SK-N-SH treated with all-trans-retinoic acid at 6 μM for 48 hours (cell line): ENCODE measurements around the gene PON3.

Experiments used
- ATAC-seq: fragments of 200-7000 bp; cut with Tn5 transposase; 3 replicates; pipeline ENCODE4 v1.9.1; 2020; ENCODE audit warnings: mild to moderate bottlenecking, moderate library complexity
- ARNTL ChIP-seq: fragments of 450-650 bp; formaldehyde crosslinking; IDR thresholded peaks from 2 replicates; pipeline ENCODE4 v1.5.0; 2020; ENCODE audit warnings: low read depth, mild to moderate bottlenecking, moderate library complexity, borderline replicate concordance
- BACH2 ChIP-seq: fragments of 250-450 bp; sonication (Bioruptor Pico); IDR thresholded peaks from 2 replicates; pipeline ENCODE4 v1.9.0; 2021; ENCODE audit warnings: mild to moderate bottlenecking, borderline replicate concordance
- CSDC2 ChIP-seq: fragments of 250-450 bp; sonication (Bioruptor Pico); IDR thresholded peaks from 2 replicates; pipeline ENCODE4 v1.5.0; 2020; ENCODE audit warnings: mild to moderate bottlenecking, moderate library complexity
- CSRNP3 ChIP-seq: fragments of 250-450 bp; sonication (Bioruptor Pico); IDR thresholded peaks from 2 replicates; pipeline ENCODE4 v1.5.1; 2021; ENCODE audit warnings: mild to moderate bottlenecking, moderate library complexity
- ESRRG ChIP-seq: fragments of 250-450 bp; sonication (Bioruptor Pico); IDR thresholded peaks from 2 replicates; pipeline ENCODE4 v1.6.1; 2021; ENCODE audit warnings: mild to moderate bottlenecking
- GLIS3 ChIP-seq: fragments of 250-450 bp; sonication (Bioruptor Pico); IDR thresholded peaks from 2 replicates; pipeline ENCODE4 v1.5.0; 2020; ENCODE audit warnings: mild to moderate bottlenecking, moderate library complexity
- ISL1 ChIP-seq: fragments of 250-450 bp; sonication (Bioruptor Pico); IDR thresholded peaks from 2 replicates; pipeline ENCODE4 v2.1.2; 2022; ENCODE audit warnings: mild to moderate bottlenecking, moderate library complexity
- OSR1 ChIP-seq: fragments of 250-450 bp; sonication (Bioruptor Pico); IDR thresholded peaks from 2 replicates; pipeline ENCODE4 v1.8.0; 2022; ENCODE audit warnings: moderate library complexity, mild to moderate bottlenecking, inconsistent platforms
- PATZ1 ChIP-seq: fragments of 250-450 bp; sonication (Bioruptor Pico); IDR thresholded peaks from 2 replicates; pipeline ENCODE4 v1.8.0; 2020; ENCODE audit warnings: mild to moderate bottlenecking, moderate library complexity, borderline replicate concordance
- POU6F1 ChIP-seq: fragments of 250-450 bp; sonication (Bioruptor Pico); IDR thresholded peaks from 2 replicates; pipeline ENCODE4 v1.8.0; 2021; ENCODE audit warnings: low read depth, mild to moderate bottlenecking, moderate library complexity, borderline replicate concordance
- PPARA ChIP-seq: fragments of 250-450 bp; sonication (Bioruptor Pico); IDR thresholded peaks from 2 replicates; pipeline ENCODE4 v1.5.0; 2020; ENCODE audit warnings: mild to moderate bottlenecking, borderline replicate concordance
- RARB ChIP-seq: fragments of 250-450 bp; sonication (Bioruptor Pico); IDR thresholded peaks from 2 replicates; pipeline ENCODE4 v1.8.0; 2021; ENCODE audit warnings: mild to moderate bottlenecking, moderate library complexity
- SNAI2 ChIP-seq: fragments of 250-450 bp; sonication (Bioruptor Pico); IDR thresholded peaks from 2 replicates; pipeline ENCODE4 v1.5.0; 2020; ENCODE audit warnings: mild to moderate bottlenecking, moderate library complexity
- TCF4 ChIP-seq: fragments of 250-450 bp; sonication (Bioruptor Pico); IDR thresholded peaks from 2 replicates; pipeline ENCODE4 v1.8.0; 2021; ENCODE audit warnings: mild to moderate bottlenecking, moderate library complexity, borderline replicate concordance
- TOX ChIP-seq: fragments of 250-450 bp; sonication (Bioruptor Pico); IDR thresholded peaks from 2 replicates; pipeline ENCODE4 v1.8.0; 2021; ENCODE audit warnings: mild to moderate bottlenecking, moderate library complexity, borderline replicate concordance
- ZC3H10 ChIP-seq: fragments of 250-450 bp; sonication (Bioruptor Pico); IDR thresholded peaks from 2 replicates; pipeline ENCODE4 v1.5.1; 2021; ENCODE audit warnings: mild to moderate bottlenecking, moderate library complexity
- ZFP3 ChIP-seq: fragments of 250-450 bp; sonication (Bioruptor Pico); IDR thresholded peaks from 2 replicates; pipeline ENCODE4 v1.5.0; 2020; ENCODE audit warnings: mild to moderate bottlenecking, moderate library complexity
- ZNF565 ChIP-seq: fragments of 450-650 bp; formaldehyde crosslinking; conservative IDR thresholded peaks from 2 replicates; pipeline ENCODE4 v1.5.0; 2020; ENCODE audit warnings: low read depth, mild to moderate bottlenecking, moderate library complexity
- ZNF70 ChIP-seq: fragments of 450-650 bp; formaldehyde crosslinking; IDR thresholded peaks from 2 replicates; pipeline ENCODE4 v1.5.0; 2020; ENCODE audit warnings: mild to moderate bottlenecking, moderate library complexity
- ZNF8 ChIP-seq: fragments of 450-650 bp; formaldehyde crosslinking; IDR thresholded peaks from 2 replicates; pipeline ENCODE4 v1.5.0; 2020; ENCODE audit warnings: mild to moderate bottlenecking, moderate library complexity
- TF ChIP-seq, protein P1 (sequence below): fragments of 250-450 bp; sonication (Bioruptor Pico); IDR thresholded peaks from 2 replicates; pipeline ENCODE4 v1.5.1; 2020; ENCODE audit warnings: low read depth, mild to moderate bottlenecking, moderate library complexity
- TF ChIP-seq, protein P2 (sequence below): fragments of 250-450 bp; sonication (Bioruptor Pico); IDR thresholded peaks from 2 replicates; pipeline ENCODE4 v1.5.0; 2020; ENCODE audit warnings: mild to moderate bottlenecking, moderate library complexity

The PON3 gene

GRCh38 chr7:95395755-95396135 is 430 bp downstream of the PON3 start:
- ATAC-seq: no peak
- no peak for TF ChIP-seq ISL1 (CRISPR knock-in tag)
- TF ChIP-seq, protein P1, sequence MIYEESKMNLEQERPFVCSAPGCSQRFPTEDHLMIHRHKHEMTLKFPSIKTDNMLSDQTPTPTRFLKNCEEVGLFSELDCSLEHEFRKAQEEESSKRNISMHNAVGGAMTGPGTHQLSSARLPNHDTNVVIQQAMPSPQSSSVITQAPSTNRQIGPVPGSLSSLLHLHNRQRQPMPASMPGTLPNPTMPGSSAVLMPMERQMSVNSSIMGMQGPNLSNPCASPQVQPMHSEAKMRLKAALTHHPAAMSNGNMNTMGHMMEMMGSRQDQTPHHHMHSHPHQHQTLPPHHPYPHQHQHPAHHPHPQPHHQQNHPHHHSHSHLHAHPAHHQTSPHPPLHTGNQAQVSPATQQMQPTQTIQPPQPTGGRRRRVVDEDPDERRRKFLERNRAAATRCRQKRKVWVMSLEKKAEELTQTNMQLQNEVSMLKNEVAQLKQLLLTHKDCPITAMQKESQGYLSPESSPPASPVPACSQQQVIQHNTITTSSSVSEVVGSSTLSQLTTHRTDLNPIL (CRISPR knock-in tag): no peak
- no peak for TF ChIP-seq PATZ1
- no peak for TF ChIP-seq ZNF70 (CRISPR knock-in tag)
- TF ChIP-seq ZFP3: no peak
- TF ChIP-seq ZNF8: no peak
- no peak for TF ChIP-seq ARNTL (CRISPR knock-in tag)
- TF ChIP-seq, protein P2, sequence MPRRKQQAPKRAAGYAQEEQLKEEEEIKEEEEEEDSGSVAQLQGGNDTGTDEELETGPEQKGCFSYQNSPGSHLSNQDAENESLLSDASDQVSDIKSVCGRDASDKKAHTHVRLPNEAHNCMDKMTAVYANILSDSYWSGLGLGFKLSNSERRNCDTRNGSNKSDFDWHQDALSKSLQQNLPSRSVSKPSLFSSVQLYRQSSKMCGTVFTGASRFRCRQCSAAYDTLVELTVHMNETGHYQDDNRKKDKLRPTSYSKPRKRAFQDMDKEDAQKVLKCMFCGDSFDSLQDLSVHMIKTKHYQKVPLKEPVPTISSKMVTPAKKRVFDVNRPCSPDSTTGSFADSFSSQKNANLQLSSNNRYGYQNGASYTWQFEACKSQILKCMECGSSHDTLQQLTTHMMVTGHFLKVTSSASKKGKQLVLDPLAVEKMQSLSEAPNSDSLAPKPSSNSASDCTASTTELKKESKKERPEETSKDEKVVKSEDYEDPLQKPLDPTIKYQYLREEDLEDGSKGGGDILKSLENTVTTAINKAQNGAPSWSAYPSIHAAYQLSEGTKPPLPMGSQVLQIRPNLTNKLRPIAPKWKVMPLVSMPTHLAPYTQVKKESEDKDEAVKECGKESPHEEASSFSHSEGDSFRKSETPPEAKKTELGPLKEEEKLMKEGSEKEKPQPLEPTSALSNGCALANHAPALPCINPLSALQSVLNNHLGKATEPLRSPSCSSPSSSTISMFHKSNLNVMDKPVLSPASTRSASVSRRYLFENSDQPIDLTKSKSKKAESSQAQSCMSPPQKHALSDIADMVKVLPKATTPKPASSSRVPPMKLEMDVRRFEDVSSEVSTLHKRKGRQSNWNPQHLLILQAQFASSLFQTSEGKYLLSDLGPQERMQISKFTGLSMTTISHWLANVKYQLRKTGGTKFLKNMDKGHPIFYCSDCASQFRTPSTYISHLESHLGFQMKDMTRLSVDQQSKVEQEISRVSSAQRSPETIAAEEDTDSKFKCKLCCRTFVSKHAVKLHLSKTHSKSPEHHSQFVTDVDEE (CRISPR knock-in tag): no peak
- no peak for TF ChIP-seq CSRNP3 (CRISPR knock-in tag)
- TF ChIP-seq TCF4 (CRISPR knock-in tag): no peak
- no peak for TF ChIP-seq SNAI2

DNA sequence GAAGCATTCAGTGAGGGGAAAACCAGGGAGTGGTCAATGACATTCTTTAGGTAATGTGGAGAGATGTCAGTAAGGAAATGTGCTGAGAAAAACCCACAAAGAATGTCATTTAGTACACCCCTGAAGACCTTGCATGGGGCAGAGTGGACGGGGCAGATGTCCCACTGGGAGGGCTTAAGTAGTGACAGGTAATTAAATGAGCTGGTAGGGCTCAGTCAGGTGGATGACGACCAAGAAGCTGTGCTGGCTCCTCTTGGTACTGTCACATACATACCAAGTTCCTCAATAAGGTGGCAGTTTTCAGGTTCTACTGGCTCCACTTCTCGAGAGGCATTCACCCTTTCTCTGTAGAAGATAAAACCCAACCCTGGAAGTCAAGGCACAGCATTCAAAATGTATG is 1.8 kb downstream of the PON3 start:
- ATAC-seq: no peak
- TF ChIP-seq ZNF565 (CRISPR knock-in tag) (no peak), ZNF70 (CRISPR knock-in tag) (no peak), BACH2 (CRISPR knock-in tag) (no peak), TCF4 (CRISPR knock-in tag) (no peak), POU6F1 (CRISPR knock-in tag) (no peak), ISL1 (CRISPR knock-in tag) (no peak), OSR1 (CRISPR knock-in tag) (no peak), PPARA (CRISPR knock-in tag) (no peak), ESRRG (CRISPR knock-in tag) (no peak), RARB (CRISPR knock-in tag) (no peak), ZFP3 (no peak), ARNTL (CRISPR knock-in tag) (no peak), GLIS3 (no peak), ZC3H10 (CRISPR knock-in tag) (no peak)
- TF ChIP-seq, protein P1 (CRISPR knock-in tag): no peak

GRCh38 chr7:95391761-95392160 is 4.4 kb downstream of the PON3 start:
- no peak for ATAC-seq
- TF ChIP-seq CSDC2: no peak
- no peak for TF ChIP-seq ARNTL (CRISPR knock-in tag)
- TF ChIP-seq POU6F1 (CRISPR knock-in tag): no peak
- TF ChIP-seq, protein P1 (CRISPR knock-in tag): no peak
- TF ChIP-seq RARB (CRISPR knock-in tag): no peak
- TF ChIP-seq PPARA (CRISPR knock-in tag): no peak
- TF ChIP-seq CSRNP3 (CRISPR knock-in tag): no peak
- TF ChIP-seq GLIS3: no peak
- no peak for TF ChIP-seq TOX (CRISPR knock-in tag)
